AG20443 (cell line): Measurements from ENCODE around the gene MMP17.
A peak's percentile ranks its signal among the peaks of the same experiment; 100 is the strongest.
"Not testable (repeated sequence)": the region's sequence is repeated elsewhere in the genome, so short reads cannot be mapped to it uniquely, and the experiment has no call there.

Experiments used
- DNase-seq: peaks from one replicate; pipeline ENCODE4 v3.0.0; 2012; ENCODE audit warnings: low spot score, mixed read lengths

MMP17 gene

DNA sequence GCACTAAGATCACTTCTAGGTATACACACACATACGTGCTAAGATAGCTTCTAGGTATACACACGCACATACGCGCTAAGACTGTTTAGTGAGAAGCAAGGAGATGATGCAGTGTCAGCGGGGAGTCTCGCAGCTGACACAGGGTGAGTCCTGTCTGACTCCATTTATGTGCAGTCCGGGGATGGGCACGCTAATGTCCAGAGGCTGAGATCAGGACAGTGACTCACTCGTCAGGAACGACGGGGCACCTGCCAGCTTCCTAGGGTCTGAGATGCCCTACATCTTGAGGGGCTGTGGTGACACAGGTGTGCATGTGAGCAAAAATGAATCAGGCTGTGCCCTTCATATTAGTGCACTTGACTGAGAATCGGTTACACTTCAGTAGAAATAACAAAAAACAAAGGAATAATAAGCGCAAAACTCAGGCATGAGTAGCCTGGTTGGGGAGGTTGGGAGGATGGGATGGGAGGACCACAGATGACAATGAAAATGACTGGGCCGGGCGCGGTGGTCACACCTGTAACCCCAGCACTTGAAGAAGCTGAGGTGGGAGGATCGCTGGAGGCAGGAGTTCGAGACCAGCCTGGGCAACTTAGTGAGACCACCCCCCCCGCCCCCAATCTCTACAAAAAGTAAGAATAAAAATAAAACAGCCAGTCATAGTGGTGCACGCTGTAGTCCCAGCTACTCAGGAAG, 37.1 kb downstream of the MMP17 start:
- DNase-seq: peak; percentile 41

DNA sequence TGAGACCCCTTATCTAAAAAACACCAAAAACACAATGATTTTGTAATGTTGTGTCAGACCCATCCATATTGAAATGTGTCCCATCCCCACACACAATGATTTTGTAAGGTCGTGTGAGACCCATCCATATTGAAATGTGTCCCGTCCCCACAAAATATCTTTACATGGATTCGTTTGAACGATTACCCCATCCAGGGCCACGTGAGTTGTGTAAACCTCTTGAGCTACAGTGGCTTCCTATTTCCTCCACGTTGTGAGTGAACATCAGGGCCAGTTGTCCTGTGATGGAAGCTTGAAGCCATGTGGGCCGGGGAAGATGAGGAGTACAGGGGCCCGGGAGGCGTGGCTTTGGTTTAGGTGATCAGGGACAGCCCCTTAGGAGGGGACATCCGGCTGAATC, 39.3 kb downstream of the MMP17 start:
- DNase-seq: no peak

DNA sequence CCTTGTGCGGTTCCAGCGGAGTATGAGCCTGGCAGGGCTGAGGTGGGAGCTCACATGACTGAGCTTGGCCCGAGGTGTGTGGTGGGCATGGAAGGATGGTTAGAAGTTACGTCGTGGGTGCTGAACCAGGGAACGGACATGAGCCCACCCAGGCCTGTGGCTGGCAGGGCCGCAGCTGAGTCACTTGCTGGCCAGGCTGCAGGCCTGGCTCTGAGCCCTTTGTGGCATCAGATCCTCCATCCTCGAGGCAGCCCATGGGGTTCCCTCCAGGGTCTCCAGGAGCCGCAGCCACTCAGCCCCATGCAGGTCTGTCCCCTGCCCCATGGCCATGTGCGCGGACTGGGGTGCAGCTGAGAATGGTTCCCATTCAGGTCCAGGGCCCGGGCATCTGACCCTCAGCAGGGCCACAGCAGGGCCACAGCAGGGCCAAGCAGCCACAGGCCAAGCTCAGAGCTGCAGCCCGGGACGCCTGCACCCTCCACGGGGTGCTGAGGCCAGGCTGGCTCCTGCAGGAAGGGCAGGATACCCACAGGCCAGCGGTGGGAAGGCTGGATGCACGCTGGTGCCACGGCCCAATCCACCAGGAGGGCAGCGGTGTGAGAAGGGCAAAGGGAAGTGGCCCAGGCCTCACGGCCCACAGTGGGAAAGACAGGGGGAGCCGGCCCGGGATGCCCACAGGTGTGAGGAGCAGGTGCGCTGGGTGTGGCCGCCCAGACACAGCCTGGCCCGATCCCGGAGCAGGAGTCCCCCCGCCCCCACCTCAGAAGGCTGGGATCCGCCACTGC, 39.9 kb downstream of the MMP17 start:
- DNase-seq: peak; percentile 8

DNA sequence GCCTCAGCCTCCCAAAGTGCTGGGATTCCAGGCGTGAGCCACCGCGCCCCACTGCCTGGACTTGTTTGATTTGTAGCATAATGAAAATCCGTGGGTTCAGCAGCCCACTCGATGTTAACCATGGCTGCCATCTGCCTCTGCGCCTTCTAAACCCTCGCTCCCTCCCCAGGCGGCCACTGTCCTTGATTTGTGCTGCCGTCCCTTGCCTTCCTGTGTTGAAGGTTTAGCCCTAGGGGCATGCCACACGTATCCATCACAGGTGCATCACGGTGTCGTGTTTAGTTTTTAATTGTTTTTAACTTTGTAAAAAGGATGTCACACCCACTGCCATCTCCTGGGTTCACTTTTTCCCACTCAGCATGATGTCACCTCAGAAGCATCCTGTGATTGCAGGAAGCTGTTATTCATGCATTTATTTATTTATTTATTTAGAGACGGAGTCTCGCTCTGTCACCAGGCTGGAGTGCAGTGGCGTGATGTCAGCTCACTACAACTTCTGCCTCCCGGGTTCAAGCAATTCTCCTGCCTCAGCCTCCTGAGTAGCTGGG, 41.8 kb downstream of the MMP17 start:
- peak; percentile 80 for DNase-seq

DNA sequence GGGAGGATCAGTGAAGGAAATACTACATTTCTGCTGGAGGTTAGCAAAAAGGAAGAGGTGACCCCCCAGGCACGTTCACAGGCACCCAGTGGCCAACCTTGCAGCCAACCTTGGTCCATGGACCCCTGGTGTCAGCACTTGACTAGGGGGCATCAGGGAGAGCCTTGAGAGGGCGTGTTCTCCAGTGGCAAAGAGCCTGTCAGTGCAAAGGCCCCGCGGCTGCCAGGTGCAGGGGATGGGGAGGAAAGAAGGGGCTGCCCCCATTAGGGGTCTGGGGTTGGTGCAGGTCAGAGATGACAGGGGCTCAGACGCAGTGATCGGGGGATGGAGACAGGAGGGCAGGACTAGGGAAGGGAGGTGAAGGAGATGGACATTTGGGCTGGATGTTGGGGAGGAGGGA, 43.5 kb downstream of the MMP17 start:
- no peak for DNase-seq

DNA sequence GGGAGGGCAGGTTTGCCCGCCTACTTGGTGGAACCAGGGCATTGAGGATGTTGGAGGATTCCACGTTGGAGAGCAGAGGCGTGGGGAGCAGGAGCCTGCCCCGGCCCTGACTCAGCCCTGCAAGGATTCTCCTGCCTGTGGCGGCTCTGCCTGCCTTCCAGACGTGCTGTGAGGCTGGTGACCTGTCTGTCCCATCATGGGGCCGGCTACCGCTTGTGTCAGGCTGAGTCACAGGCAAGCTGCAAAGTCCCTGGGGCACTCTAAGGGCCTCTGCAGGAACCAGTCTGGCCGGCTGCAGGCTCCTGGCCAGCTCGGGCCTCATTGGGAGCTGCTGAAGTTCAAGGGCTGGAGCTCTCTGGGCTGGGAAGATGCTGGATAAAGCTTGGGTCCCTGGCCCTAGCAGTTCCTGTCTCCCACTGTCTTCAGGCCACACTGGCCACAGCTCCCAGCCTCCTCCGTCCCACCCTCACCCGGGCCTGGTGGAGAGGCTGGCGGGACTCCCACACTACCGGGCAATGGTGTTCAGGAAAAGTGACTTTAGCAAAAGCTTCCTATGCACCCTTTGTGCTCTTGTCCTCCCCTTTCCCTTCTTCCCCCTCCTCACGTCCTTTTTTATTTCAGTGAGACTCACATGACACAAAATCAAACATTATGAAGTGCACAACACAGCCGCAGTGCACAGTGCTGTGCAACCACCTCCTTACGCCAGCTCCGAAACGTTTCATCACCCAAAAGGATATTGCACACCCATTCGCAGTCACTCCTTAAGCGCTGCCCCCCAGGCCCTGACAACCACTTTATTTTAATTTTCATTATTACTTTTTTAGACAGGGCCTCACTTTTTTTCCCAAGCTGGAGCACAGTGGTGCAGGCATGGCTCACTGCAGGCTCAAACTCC, 44.2 kb downstream of the MMP17 start:
- DNase-seq: peak; percentile 90

DNA sequence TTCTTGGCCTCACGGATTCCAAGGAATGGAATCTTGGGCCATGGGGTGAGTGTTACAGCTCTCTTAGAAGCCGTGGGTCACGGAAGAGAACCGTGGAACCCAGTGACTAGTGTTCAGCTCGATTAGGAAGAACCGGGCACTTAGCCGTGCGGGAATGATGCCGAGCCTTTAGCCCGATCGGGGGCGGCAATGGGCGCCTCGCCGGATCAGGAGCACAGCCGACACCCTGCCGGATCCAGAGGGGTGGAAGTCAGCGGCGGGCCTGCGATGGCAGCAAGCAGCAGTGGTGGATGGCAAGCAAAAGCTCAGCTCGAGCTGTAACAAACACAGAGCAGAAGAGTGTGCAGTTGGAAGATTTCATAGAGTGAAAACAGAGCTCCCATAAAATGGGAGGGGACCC, 45.1 kb downstream of the MMP17 start:
- DNase-seq: no peak

DNA sequence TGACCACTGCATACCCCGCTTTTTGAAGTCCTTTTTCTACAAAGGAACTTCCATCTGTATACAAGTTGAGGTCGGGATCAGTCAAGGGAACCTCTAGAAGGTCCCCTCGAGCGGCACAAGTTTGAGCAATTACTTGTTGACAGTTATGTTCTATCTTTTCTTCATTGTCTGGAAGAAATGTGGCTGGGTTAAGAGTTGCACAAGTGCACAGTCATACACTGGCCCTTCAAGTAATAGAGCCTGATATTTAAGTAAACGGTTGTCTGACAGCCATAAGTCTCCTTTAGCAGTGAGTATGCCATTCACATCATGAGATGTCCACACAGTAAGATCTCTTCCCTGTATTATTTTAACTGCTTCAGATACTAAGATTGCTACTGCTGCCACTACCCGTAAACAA, 46.8 kb downstream of the MMP17 start:
- not testable (repeated sequence) for DNase-seq

DNA sequence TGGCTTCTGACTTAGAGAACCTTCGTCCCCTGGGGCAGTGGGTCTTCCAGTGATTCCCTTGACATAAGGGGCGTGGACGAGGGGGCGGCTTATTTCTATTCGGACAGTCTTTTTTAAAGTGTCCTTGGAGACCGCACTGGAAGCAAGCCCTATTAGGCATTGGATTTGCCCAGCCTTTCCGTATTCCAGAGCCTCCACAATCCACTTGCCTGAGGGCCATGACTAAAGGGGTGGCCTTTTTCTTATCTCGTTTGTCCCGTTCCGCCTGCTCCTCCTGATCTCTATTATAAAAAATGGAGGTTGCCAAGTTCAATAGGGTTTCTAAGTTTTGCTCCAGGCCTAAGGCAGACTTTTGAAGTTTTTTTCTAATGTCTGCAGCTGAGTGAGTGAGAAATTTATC, 49.0 kb downstream of the MMP17 start:
- DNase-seq: not testable (repeated sequence)

DNA sequence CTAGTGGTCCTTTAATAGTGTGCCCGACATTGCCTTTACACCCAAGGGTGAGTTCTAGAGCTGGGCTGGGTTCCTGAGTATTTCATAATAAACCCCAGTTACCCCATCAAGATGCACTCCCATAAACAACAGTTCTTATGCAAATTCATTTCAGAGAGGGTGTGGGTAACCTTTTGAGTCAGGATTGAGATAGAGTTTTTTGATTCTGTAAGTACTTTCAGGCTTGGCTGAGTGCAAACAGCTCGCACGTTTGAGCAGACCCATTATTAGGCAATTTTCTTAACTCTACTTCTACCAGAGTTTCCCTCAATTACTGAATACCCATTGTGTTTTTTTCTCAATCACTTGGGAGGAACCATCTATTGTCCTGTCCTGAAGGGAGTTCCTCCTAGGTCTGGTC, 50.2 kb downstream of the MMP17 start:
- DNase-seq: not testable (repeated sequence)

DNA sequence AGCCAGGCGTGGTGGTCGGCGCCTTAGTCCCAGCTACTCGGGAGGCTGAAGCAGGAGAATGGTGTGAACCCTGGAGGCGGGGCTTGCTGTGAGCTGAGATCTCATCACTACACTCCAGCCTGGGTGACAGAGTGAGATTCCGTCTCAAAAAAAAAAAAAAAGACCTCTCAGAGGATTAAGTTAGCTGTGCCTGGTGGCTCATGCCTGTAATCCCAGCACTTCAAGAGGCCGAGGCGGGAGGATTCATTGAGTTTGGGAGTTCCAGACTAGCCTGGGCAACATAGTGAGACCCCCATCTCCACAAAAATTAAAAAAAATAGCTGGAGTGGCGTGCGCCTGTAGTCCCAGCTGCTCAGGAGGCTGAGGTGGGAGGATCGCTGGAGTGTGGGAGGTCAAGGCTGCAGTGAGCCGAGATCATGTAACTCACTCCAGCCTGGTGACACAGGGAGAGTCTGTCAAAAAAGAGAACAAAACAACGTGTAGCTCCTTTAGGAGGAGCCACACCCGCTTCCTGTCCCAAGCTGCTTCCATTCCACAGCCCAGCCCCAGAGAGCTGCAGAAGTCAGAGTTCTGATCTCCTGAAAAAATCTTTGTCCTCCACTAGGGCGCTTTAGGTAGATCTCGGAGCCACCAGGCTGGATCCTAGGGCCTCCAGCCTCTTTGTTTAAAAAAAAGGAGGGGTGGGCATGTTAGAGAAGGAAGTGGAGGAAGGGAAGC, 54.8 kb downstream of the MMP17 start:
- peak; percentile 29 for DNase-seq

DNA sequence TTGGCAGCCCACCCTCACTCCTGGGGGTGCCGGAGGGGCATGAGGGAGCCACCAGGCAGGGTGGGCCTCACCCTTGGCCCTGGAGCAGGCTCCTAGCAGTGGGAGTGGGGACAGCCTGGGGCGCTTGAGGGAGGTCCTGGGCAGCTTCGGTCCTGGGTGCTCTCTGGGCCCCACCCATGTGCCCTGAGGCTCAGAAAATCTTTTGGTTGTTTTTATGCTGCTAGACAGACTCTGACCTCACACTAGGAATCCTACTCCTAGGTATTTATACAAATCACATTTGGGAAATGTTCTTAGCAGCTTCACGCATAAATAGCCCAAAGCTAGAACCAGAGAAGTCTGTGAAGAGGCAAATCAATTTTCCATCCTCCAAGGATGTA, 55.3 kb downstream of the MMP17 start:
- no peak for DNase-seq

DNA sequence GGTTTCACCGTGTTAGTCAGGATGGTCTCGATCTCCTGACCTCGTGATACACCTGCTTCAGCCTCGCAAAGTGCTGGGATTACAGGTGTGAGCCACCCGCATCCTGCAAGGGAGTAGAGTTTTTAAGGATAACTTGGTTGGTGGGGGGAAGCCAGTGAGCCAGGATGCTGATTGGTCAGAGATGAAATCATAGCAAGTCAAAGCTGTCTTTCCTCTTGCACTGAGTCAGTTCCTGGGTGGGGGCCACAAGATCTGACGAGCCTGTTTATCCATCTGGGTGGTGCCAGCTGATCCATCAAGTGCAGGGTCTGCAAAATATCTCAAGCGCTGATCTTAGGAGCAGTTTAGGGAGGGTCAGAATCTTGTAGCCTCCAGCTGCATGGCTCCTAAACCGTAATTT, 56.9 kb downstream of the MMP17 start:
- not testable (repeated sequence) for DNase-seq

DNA sequence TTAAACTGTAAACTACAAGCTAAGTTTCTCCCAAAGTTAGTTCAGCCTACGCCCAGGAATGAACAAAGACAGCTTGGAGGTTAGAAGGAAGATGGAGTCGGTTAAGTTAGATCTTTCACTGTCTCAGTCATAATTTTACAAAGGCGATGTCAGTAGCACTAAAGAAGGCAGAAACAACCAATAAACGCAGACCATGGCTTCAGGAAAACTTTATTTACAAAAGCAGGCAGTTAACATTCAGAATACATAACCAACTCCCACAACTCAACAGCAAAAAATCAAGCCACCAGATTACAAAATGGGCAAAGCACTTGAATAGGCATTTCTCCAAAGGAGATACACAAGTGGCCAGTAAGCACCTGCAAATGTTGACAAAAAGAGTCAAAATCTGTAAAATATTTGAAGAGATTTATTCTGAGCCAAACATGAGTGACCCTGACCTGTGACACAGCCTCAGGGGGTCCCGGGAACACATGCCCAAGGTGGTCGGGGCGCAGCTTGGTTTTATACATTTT, 57.4 kb downstream of the MMP17 start:
- no peak for DNase-seq

DNA sequence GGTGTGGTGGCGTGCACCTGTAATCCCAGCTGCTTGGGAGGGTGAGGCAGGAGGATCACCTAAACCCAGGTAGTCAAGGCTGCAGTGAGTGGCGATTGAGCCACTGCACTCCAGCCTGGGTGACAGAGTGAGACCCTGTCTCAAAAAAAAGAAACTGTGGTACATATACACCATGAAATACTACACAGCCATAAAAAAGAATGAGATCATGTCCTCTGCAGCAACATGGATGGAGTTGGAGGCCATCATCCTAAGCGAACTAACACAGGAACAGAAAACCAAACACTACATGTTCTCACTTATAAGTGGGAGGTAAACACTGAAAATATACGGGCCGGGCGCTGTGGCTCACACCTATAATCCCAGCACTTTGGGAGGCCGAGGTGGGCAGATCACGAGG, 63.5 kb downstream of the MMP17 start:
- not testable (repeated sequence) for DNase-seq

DNA sequence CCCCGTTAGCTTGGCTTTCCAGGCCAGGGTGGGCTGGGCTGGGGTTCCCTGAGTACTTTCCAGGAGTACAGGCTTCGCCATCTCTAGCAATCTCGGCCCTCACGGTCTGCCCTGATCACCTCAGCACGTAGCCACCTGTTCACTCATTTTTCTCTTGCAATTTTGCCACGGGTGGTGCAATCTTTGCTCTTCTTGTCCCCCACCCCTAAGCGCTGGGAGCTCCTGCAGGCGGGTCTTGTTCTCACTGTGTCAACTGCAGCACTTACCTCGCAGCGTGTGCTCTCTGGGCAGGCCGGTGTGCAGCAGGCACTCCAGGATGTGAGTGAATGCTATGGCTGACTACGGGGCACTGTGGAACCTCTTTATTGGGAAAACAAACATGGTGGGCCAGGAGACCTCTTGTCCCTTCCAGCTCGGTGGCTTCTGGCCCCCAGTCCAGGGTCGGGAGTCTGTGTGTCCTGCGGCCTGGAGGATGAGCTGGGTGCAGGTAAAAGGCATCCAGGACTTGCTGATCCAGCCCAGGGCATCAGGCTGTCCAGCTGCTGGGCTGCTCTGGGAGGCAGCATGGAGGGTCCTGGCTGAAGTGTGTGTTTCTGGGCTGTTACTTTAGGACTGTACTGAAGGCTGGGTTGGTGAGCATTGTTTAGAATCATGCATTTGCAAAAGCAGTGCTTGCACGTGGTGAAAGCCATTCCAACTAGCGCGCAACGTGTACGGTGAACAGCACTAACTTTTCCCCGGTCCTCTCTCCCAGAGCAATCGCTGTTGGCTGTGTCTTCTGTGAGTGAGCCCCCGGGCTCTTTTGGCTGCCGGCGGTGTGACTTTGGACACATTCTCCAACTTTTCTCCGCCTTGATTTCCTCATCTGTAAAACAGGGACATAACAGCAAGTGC, 64.8 kb downstream of the MMP17 start:
- peak; percentile 4 for DNase-seq

DNA sequence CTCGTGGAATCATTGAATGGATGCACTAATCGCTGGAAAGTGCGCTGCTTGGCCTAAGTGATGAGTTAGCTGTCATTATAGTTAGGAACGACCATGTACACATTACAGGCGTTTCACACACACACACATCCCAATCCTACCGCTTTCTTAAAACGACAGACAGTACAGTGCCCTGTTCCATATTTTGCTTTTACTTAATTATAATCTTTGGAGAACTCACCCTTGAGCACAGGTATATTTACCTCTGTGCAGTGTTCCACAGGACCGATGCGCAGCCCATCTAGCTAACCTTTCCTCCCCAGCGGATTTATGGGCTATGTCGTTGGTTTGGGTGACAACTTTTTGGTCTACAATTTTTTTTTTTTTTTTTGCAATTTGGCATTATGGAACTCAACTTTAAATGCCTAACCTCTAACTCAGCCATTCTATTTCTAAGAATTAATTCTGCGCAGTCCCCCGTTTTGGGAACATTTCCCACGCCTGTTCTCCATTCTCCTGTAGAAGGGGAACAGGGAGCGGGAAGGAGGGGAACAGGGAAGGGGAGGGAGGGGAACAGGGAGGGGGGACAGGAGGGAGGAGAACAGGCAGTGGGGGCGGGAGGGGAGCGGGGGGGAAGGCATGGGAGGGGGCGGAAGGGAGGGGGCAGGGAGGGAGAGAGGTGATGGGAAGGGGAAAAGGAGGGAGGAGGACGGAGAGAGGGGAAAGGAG, 65.6 kb downstream of the MMP17 start:
- no peak for DNase-seq

DNA sequence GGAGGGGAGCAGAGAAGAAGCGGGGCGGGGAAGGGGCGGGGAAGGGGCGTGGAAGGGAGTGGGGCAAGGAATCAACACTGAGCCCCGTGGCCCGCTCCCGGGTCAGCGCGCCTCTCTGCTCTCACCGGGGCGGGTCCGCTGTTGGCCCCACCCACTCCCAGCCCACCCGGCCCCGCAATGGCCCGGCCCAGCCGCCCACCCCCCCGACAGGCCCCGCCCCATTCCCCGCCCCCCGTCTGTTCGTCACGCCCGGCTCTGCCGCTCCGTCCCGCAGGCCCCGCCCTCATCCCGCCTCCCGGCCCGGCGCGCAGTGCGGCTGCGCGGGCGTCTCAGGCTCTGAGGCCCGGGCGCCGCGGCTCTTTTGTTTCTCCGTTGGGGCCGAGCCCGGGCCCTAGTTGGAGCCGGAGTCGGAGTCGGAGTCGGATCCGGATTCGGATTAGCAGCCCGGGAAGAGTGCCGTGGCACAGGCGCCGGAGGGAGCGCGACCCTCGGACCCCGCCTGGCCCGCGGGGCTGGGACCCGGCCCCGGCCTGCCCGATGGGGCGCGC, 66.2 kb downstream of the MMP17 start, which contains the start of gene ULK1:
TSS of gene ULK1 (plus strand) at position 310 of the 548 bp plus-strand sequence. CDS start 380 bp downstream, outside the sequence.
- DNase-seq: peak; percentile 100

DNA sequence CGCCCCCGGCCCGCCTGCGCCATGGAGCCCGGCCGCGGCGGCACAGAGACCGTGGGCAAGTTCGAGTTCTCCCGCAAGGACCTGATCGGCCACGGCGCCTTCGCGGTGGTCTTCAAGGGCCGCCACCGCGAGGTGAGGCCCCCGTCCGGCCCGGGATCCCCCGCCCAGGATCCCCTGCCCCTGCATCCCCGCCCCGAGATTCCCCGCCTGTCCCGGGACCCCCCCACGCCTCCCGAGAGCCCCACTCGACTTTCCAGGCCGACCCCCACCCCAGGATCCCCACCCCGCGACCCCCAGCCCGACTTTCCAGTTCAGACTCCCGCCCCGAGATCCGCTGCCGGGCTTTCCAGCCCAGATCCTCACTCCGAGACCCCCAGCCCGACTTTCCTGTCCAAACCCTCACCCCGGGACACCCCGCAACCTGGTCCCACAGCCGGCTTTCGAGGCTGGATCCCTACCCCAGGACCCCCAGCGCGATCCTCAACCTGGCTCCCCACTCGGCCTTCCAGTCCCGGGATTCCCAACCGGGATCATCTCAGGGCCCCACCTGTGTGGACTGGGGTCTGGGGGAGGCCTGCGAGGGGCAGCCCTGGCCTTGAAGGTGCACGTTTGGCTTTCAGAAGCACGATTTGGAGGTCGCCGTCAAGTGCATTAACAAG, 66.9 kb downstream of the MMP17 start:
- peak; percentile 7 for DNase-seq
